SU-DHL-6 (cell line): ENCODE results near the gene NCAPH2.

ENCODE experiments used
- H2AFZ ChIP-seq: fragments of 200-600 bp; sonication (generic); 2 replicates; pipeline ENCODE4 v1.6.1; 2014; ENCODE audit warnings: low read depth, mild to moderate bottlenecking, moderate library complexity, mixed read lengths, antibody characterized with exemption, low read length; ENCODE audit not compliant: severe bottlenecking
- H3F3A ChIP-seq: fragments of 200-600 bp; shearing (Covaris generic); 2 replicates; pipeline ENCODE4 v1.6.0; 2016; ENCODE audit warnings: antibody characterized with exemption, mild to moderate bottlenecking; ENCODE audit not compliant: insufficient read depth
- H3K27ac ChIP-seq: fragments of 200-600 bp; sonication (generic); 2 replicates; pipeline ENCODE4 v1.5.1; 2016; ENCODE audit warnings: low read depth, mild to moderate bottlenecking, low read length, moderate library complexity, mixed read lengths
- H3K27me3 ChIP-seq: fragments of 200-600 bp; sonication (generic), shearing (Covaris generic); 2 replicates; pipeline ENCODE4 v1.6.0; 2014; ENCODE audit warnings: mild to moderate bottlenecking, low read length
- H3K36me3 ChIP-seq: fragments of 200-600 bp; sonication (generic); 2 replicates; pipeline ENCODE4 v1.6.1; 2014; ENCODE audit warnings: mild to moderate bottlenecking, low read length, mixed read lengths
- H3K4me2 ChIP-seq: fragments of 300-600, 200-600 bp; shearing (Covaris generic), sonication (generic); 2 replicates; pipeline ENCODE4 v1.6.0; 2014; ENCODE audit warnings: low read length, low read depth, mild to moderate bottlenecking; ENCODE audit not compliant: poor library complexity, severe bottlenecking
- H3K4me3 ChIP-seq: fragments of 200-600 bp; sonication (generic); 2 replicates; pipeline ENCODE4 v1.5.1; 2014; ENCODE audit warnings: antibody characterized with exemption, low read length, mild to moderate bottlenecking, mixed read lengths; ENCODE audit not compliant: insufficient read depth, poor library complexity, severe bottlenecking
- H3K79me2 ChIP-seq: fragments of 200-600 bp; sonication (generic); 2 replicates; pipeline ENCODE4 v1.6.1; 2014; ENCODE audit warnings: mild to moderate bottlenecking, low read length, moderate library complexity; ENCODE audit not compliant: insufficient read depth
- H3K9ac ChIP-seq: fragments of 200-600 bp; sonication (generic); 2 replicates; pipeline ENCODE4 v1.7.0; 2014; ENCODE audit warnings: mild to moderate bottlenecking, low read length
- H3K9me2 ChIP-seq: fragments of 200-600 bp; sonication (generic); replicated peaks from 2 replicates; pipeline ENCODE4 v1.6.1; 2014; ENCODE audit warnings: low read length; ENCODE audit not compliant: insufficient read depth
- H3K9me3 ChIP-seq: fragments of 200-600 bp; sonication (generic); 2 replicates; pipeline ENCODE4 v1.6.1; 2014; ENCODE audit warnings: low read length, mixed read lengths; ENCODE audit not compliant: insufficient read depth
- H4K20me1 ChIP-seq: fragments of 200-600 bp; sonication (generic); 2 replicates; pipeline ENCODE4 v1.6.1; 2014; ENCODE audit warnings: low read depth, mild to moderate bottlenecking, antibody characterized with exemption, low read length, moderate library complexity, mixed read lengths
- CTCF ChIP-seq: fragments of 200-600 bp; sonication (generic); IDR thresholded peaks from one replicate; pipeline ENCODE4 v1.5.1; 2017; ENCODE audit warnings: antibody characterized with exemption, mild to moderate bottlenecking, low read length, moderate library complexity; ENCODE audit not compliant: insufficient read depth, poor library complexity, severe bottlenecking
- EZH2phosphoT487 ChIP-seq: fragments of 200-600 bp; sonication (generic), shearing (Covaris generic); conservative IDR thresholded peaks from 2 replicates; pipeline ENCODE4 v1.6.1; 2018; ENCODE audit warnings: mild to moderate bottlenecking, antibody characterized with exemption, low read length, moderate library complexity, mixed read lengths

NCAPH2 gene

DNA sequence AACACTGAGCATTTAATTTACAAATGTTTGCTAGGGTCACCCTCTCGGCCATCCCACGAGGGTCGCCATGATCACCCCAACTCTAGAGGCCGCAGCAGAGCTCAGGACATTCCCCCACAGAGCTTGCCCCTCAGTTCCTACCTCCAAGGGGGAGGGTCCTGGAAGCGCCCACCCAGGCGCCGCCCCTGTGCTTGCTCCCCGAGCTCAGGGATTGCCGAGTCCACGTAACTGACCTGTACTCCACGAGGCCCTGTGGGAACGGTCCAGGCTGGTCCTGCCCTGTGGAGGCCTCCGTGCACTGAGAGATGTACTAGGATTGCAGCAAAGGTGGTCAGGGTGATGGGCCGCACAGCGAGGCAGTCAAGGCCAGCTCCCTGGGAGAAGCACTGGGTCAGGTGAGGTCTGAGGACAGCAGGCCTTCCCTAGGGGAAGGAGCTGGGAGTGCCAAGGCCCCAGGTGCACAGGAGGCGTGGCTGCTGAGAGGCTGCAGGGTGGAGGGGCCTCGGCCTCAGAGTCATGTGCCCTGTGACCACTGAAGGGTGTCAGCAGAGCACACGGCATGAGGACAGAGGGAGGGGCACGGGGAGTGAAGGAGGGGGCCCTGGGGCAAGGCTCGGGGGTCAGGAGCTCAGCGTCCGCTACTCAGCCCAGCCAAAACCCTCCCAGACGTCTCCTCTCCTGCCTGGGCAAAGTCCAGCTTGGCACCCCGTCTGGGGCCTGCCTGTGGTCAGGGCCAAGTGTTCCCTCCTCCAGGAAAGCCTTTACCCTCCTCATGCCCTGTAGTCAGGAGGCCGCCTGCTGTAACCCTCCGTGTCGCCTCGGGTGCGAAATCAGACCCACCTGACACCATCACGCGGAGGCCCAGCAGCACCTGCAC is 23.8 kb upstream of the NCAPH2 start:
- Histone ChIP-seq H3K4me3 (no peak overlapping the region), H3F3A (peaks cover 11% of the 10 kb centered on the region; the same call in 1 of the 2 replicates), H3K36me3 (no peaks in the 10 kb centered on the region), H3K4me2 (peak overlapping the region; percentile 29), H3K27me3 (no peaks in the 10 kb centered on the region), H4K20me1 (no peaks in the 10 kb centered on the region), H2AFZ (no peak overlapping the region), H3K9me2 (no peaks in the 10 kb centered on the region), H3K79me2 (no peaks in the 10 kb centered on the region), H3K9ac (peak overlapping the region; percentile 19; the same call in 1 of the 2 replicates), H3K27ac (peak overlapping the region; percentile 39), H3K9me3 (no peaks in the 10 kb centered on the region)
- TF ChIP-seq EZH2phosphoT487 (no peak), CTCF (no peak)

GRCh38 chr22:50485221-50486131 is 22.5 kb upstream of the NCAPH2 start:
- Histone ChIP-seq H2AFZ (no peak overlapping the region), H3K9me3 (no peaks in the 10 kb centered on the region), H3K9me2 (no peaks in the 10 kb centered on the region), H3K27me3 (no peaks in the 10 kb centered on the region), H3K4me3 (no peak overlapping the region), H3K79me2 (no peaks in the 10 kb centered on the region), H3K4me2 (no peak overlapping the region), H3K27ac (no peak overlapping the region), H3K36me3 (no peaks in the 10 kb centered on the region), H3F3A (peaks cover 7% of the 10 kb centered on the region; the same call in 1 of the 2 replicates), H3K9ac (no peak overlapping the region), H4K20me1 (no peaks in the 10 kb centered on the region)
- TF ChIP-seq EZH2phosphoT487: no peak
- no peak for TF ChIP-seq CTCF

DNA sequence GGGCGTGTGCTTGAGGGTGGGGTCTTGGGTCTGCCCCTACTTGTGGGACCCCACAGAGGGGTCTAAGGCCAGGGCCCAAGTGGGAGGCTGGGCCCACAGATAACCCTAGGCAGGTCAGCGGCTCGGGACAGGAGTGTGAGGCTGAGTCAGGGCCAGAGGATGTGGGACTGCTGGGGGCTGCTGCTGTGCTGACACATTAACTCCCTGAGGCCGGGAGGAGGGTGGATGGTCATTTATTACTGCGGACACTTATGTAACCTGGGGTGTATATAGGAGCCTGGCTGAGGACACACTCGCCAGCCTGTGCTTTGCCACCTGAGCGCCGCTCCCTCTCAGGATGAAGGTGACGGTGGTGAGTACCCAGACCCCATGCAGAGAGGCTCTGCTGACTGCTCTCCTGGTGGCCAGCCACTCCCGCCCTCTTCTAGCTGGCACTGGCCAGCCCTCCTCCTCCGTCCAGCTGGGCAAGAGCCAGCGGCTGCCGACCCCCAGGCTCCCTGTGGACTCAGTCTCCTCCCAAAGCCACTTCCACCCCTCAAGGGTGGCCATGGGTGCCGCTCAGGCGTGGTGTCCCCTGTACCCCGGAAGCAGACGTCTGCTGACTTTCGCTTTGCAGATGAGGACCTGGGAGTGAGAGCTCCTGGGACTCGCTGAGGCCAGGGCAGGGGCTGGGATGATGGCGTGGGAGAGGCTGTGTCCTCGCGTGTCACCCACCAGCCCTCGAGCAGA is 21.3 kb upstream of the NCAPH2 start, which contains the start of gene MIOX:
MIOX (plus strand) TSS at position 299 of the 729 bp plus-strand sequence; CDS start at position 338, 39 bp downstream.
- TF ChIP-seq EZH2phosphoT487 (no peak), CTCF (no peak)
- Histone ChIP-seq H2AFZ (no peak within 1 kb of the TSS), H3K27ac (no peak within 1 kb of the TSS)

More for the DNA sequence above, 21.3 kb upstream of the NCAPH2 start, which contains the start of gene MIOX:
- no peak within 1 kb of the TSS for H3K4me3 ChIP-seq
- no peak within 1 kb of the TSS for H3K4me2 ChIP-seq
- no peaks in the 10 kb centered on the region for H3K79me2 ChIP-seq
- H3K9me2 ChIP-seq: no peaks in the 10 kb centered on the region
- H4K20me1 ChIP-seq: no peaks in the 10 kb centered on the region
- H3K27me3 ChIP-seq: no peaks in the 10 kb centered on the region
- H3K9ac ChIP-seq: no peak within 1 kb of the TSS
- H3K36me3 ChIP-seq: no peaks in the 10 kb centered on the region
- H3K9me3 ChIP-seq: no peaks in the 10 kb centered on the region
- peaks cover 7% of the 10 kb centered on the region; the same call in 1 of the 2 replicates for H3F3A ChIP-seq
